ENCODE results near the gene DOC2A. TPM values are rescaled to one million over a fixed set of nuclear protein-coding genes. Genes with fewer than 3 reads are reported as not detected.
"Not testable (repeated sequence)": the region's sequence is repeated elsewhere in the genome, so short reads cannot be mapped to it uniquely, and the experiment has no call there.

DOC2A gene
- total RNA-seq, 1 donor from 2014 or later = 5.3 TPM

DNA sequence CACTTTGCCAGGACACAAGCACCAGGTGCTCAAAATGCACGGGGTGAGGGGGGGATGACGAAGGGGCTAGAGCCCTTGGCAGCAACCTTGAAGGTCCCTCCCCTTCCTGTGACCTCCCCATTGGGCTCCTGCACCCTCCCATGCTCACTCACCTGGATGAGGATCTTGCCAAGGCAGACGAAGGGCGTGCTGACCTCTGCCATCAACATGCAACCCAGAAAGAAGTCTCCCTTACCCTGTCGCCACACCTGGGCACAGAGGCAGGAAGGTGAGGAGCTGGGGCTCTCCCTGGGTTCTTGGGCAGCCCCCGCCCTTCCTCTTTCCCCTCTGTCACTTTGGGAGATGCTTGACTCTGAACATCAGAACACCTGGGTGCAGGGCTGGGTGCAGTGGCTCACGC lies 14.7 kb upstream of the DOC2A start:
- Mint-ChIP-seq H3K4me1 (peaks cover 8% of the 10 kb centered on the region), H3K36me3 (no peaks in the 10 kb centered on the region), H3K27me3 (ENCODE audit: low read depth) (peaks cover 59% of the 10 kb centered on the region), H3K9me3 (no peaks in the 10 kb centered on the region), H3K4me3 (no peak overlapping the region), H3K27ac (no peak overlapping the region)
- no peak for DNase-seq (ENCODE audit: low spot score in 2 of 2, unreplicated experiment in 2 of 2)
- TF ChIP-seq, protein P1, sequence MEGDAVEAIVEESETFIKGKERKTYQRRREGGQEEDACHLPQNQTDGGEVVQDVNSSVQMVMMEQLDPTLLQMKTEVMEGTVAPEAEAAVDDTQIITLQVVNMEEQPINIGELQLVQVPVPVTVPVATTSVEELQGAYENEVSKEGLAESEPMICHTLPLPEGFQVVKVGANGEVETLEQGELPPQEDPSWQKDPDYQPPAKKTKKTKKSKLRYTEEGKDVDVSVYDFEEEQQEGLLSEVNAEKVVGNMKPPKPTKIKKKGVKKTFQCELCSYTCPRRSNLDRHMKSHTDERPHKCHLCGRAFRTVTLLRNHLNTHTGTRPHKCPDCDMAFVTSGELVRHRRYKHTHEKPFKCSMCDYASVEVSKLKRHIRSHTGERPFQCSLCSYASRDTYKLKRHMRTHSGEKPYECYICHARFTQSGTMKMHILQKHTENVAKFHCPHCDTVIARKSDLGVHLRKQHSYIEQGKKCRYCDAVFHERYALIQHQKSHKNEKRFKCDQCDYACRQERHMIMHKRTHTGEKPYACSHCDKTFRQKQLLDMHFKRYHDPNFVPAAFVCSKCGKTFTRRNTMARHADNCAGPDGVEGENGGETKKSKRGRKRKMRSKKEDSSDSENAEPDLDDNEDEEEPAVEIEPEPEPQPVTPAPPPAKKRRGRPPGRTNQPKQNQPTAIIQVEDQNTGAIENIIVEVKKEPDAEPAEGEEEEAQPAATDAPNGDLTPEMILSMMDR (IDR thresholded peaks at IDR 0.05; ENCODE audit: unreplicated experiment) = no peak

DNA sequence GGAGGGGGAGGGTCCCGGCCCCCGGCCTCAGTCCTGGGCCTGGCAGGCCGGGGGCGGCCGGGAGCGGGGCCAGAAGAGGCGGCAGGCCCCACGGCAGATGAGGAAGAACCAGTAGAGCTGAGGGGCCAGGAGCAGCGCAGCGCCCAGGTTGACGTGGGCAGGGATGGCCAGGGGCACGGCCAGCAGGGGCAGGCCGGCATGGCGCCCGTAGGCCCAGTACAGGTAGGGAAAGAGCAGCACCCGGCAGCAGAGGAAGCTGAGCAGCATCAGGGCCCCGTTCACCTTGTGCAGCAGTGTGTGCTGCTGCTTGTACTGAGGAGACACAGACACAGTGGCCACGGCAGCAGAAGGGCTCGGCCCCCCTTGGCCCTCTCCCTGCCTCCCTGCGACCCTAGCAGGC lies 14.3 kb upstream of the DOC2A start:
- no peak for DNase-seq (ENCODE audit: low spot score in 2 of 2, unreplicated experiment in 2 of 2)
- H3K4me1 Mint-ChIP-seq = peaks cover 6% of the 10 kb centered on the region
- TF ChIP-seq, protein P1 (IDR thresholded peaks at IDR 0.05; ENCODE audit: unreplicated experiment) = no peak
- H3K36me3 Mint-ChIP-seq = no peaks in the 10 kb centered on the region
- H3K9me3 Mint-ChIP-seq = no peaks in the 10 kb centered on the region
- H3K4me3 Mint-ChIP-seq = no peak overlapping the region
- H3K27ac Mint-ChIP-seq = no peak overlapping the region
- peaks cover 54% of the 10 kb centered on the region for H3K27me3 Mint-ChIP-seq (ENCODE audit: low read depth)

GRCh38 chr16:30024451-30024850 lies 13.6 kb upstream of the DOC2A start:
- no peaks in the 10 kb centered on the region for H3K36me3 Mint-ChIP-seq
- no peak for DNase-seq (ENCODE audit: low spot score in 2 of 2, unreplicated experiment in 2 of 2)

DNA sequence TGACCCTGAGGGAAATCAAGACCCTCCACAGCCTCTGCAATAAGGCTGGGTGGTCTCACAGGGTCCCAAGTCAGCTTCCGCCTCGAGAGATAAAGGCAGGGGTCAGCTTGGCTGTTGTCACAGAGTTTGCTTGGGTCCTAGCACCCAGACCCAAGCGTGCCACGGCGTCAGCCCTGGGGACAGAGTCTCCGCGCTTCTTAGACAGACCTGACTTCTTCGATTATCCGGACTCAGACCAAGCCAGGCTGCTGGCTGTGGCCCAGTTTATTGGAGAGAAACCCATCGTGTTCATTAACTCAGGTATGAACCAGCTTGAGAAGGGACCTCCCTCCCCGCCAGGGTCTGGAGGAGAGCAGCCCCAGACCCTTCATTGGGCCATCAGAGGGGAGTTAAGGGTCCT lies 12.8 kb upstream of the DOC2A start:
- DNase-seq (ENCODE audit: low spot score in 2 of 2, unreplicated experiment in 2 of 2) = no peak
- H3K9me3 Mint-ChIP-seq = no peaks in the 10 kb centered on the region
- no peak overlapping the region for H3K4me3 Mint-ChIP-seq
- no peaks in the 10 kb centered on the region for H3K36me3 Mint-ChIP-seq
- H3K27me3 Mint-ChIP-seq (ENCODE audit: low read depth) = peaks cover 41% of the 10 kb centered on the region
- no peak overlapping the region for H3K27ac Mint-ChIP-seq
- TF ChIP-seq, protein P1 (IDR thresholded peaks at IDR 0.05; ENCODE audit: unreplicated experiment) = no peak
- H3K4me1 Mint-ChIP-seq = peaks cover 4% of the 10 kb centered on the region

More at GRCh38 chr16:30024451-30024850, 13.6 kb upstream of the DOC2A start:
- TF ChIP-seq, protein P1 (IDR thresholded peaks at IDR 0.05; ENCODE audit: unreplicated experiment) = no peak
- H3K4me3 Mint-ChIP-seq = no peak overlapping the region
- H3K27ac Mint-ChIP-seq = no peak overlapping the region
- no peaks in the 10 kb centered on the region for H3K9me3 Mint-ChIP-seq
- H3K4me1 Mint-ChIP-seq = peaks cover 4% of the 10 kb centered on the region
- peaks cover 47% of the 10 kb centered on the region for H3K27me3 Mint-ChIP-seq (ENCODE audit: low read depth)

- H3K4me1 Mint-ChIP-seq = peaks cover 4% of the 10 kb centered on the region
- DNase-seq (ENCODE audit: low spot score in 2 of 2, unreplicated experiment in 2 of 2) = no peak
- TF ChIP-seq, protein P1 (IDR thresholded peaks at IDR 0.05; ENCODE audit: unreplicated experiment) = no peak
- H3K9me3 Mint-ChIP-seq = no peaks in the 10 kb centered on the region
- H3K4me3 Mint-ChIP-seq = no peak within 1 kb of the TSS
- H3K36me3 Mint-ChIP-seq = no peaks in the 10 kb centered on the region
- H3K27ac Mint-ChIP-seq = no peak within 1 kb of the TSS
- peaks cover 35% of the 10 kb centered on the region for H3K27me3 Mint-ChIP-seq (ENCODE audit: low read depth)
Measured at GRCh38 chr16:30022887-30023286, 12.1 kb upstream of the DOC2A start, which contains the start of gene C16orf92. Gene C16orf92, plus strand, starts transcription at chr16:30023198. Its CDS starts 143 bp downstream, at chr16:30023341.

DNA sequence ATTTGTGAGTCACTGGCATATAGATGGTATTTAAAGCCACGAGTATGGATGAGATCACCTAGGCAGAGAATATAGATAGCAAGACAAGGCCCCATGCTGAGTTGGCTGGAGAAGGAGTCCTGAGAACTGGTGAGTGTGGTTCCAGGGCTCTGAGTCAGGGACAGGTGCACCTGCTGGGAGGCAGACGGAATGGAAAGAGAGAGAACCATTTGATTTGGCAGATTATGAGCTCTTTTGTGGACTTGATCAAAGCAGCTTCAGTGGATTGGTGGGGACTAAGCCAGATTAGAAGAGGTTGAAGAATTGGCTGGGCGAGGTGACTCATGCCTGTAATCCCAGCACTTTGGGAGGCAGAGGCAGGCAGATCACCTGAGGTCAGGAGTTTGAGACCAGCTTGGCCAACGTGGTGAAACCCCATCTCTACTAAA lies 7.9 kb upstream of the DOC2A start:
- DNase-seq (ENCODE audit: low spot score in 2 of 2, unreplicated experiment in 2 of 2) = no peak
- no peak overlapping the region for H3K27ac Mint-ChIP-seq
- no peaks in the 10 kb centered on the region for H3K9me3 Mint-ChIP-seq
- H3K36me3 Mint-ChIP-seq = no peaks in the 10 kb centered on the region
- peaks cover 12% of the 10 kb centered on the region for H3K27me3 Mint-ChIP-seq (ENCODE audit: low read depth)
- peaks cover 4% of the 10 kb centered on the region for H3K4me1 Mint-ChIP-seq
- no peak overlapping the region for H3K4me3 Mint-ChIP-seq
- TF ChIP-seq, protein P1 (IDR thresholded peaks at IDR 0.05; ENCODE audit: unreplicated experiment) = no peak

GRCh38 chr16:30017937-30018336 lies 7.1 kb upstream of the DOC2A start:
- not testable (repeated sequence) for H3K27ac Mint-ChIP-seq; H3K4me3 Mint-ChIP-seq; DNase-seq (ENCODE audit: low spot score in 2 of 2, unreplicated experiment in 2 of 2); H3K4me1 Mint-ChIP-seq; H3K36me3 Mint-ChIP-seq; H3K9me3 Mint-ChIP-seq
- H3K27me3 Mint-ChIP-seq (ENCODE audit: low read depth) = peaks cover 12% of the 10 kb centered on the region

Data from mesothelial cell of epicardium (in vitro differentiated cells).